ENCODE data around the gene TSPAN13. TPM values are rescaled to one million over a fixed set of nuclear protein-coding genes. Genes with fewer than 3 reads are reported as not detected.

TSPAN13 gene
- total and polyA plus RNA-seq, 2 of the 8 experiments (the other 6 are each of a cell fraction or from before 2014, with no cell fraction given) = 15.3 to 28.1 TPM

DNA sequence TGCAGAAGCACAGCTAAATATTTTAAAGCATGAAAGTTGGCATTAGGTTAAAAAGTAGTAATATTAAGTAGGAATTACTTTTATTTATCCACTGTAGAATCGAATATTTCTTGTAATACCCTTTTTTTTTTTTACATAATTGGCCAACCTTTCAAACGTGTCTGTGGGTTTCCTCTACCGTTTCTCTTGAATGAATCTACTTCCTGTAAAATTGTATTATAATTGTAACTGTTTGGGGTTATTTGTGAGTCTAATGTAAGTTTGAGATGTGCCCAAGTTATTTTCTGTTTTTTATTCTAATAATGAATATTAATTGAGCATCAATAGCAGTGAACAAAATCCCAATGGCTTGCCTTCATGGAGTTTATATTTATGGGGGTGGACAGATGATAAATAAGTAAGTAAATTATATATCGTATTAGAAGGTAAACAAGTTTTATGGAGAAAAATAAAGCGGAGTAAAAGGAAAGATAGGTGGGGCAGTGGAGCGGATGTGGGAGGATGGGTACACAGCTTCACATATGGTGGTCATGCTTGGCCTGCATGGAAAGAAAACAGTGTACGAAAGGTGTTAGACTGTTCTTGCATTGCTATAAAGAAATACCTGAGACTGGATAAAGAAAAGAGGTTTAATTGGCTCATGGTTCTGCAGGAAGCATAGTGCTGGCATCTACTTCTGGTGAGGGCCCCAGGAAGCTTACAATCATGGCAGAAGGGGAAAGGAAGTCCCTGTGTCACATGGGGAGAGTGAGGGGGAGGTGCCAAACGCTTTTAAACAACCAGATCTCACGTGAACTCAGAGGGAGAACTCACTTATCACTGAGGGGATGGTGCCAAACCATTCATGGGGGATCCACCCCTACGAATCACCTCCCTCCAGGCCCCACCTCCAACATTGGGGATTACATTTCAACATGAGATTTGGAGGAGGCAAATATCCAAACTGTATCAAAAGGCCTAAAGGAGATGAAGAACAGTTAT, 5.4 kb downstream of the TSPAN13 start (continued):
- no peak for TF ChIP-seq KDM1A (IDR thresholded peaks at IDR 0.05; ENCODE audit: borderline replicate concordance, low read length)
- TF ChIP-seq, protein P1, sequence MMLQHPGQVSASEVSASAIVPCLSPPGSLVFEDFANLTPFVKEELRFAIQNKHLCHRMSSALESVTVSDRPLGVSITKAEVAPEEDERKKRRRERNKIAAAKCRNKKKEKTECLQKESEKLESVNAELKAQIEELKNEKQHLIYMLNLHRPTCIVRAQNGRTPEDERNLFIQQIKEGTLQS (IDR thresholded peaks at IDR 0.05; ENCODE audit: insufficient read depth, low read depth, low read length) = no peak
- no peak for TF ChIP-seq SUZ12 (IDR thresholded peaks at IDR 0.05; ENCODE audit: low read length)
- TF ChIP-seq SP2 (IDR thresholded peaks at IDR 0.05; ENCODE audit: low read length) = no peak
- no peak for TF ChIP-seq YY1 (IDR thresholded peaks at IDR 0.05; ENCODE audit: low read depth, low read length)
- no peak for TF ChIP-seq CTBP2 (IDR thresholded peaks at IDR 0.05; ENCODE audit: borderline replicate concordance, insufficient read depth, insufficient read length, low read length)
